Measurements from ENCODE around the gene ZSWIM6. TPM values are rescaled to one million over a fixed set of nuclear protein-coding genes. Genes with fewer than 3 reads are reported as not detected.

ZSWIM6 gene
- total RNA-seq, 4 donors from 2014 or later = 1.9 to 4.0 (median 3.0) TPM

DNA sequence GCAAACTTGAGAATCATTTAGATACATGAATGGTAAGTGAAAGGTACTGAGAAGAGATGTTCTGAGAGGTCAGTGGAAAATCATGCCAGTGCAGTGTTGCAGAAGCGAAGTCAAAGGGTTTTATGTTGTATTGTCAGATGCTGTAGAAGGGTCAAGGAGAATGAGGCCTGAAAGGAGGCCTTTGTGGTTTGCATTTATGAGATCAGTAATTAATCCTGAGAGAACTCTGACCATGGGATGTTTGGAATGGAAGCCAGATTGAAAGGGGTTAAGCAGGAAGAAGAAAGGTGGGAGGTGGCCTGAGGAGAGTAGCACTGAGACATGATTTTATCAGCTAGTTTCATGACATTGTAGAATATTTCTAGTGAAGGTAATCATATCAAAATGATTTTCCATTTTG is 97.8 kb downstream of the ZSWIM6 start:
- no peaks in the 10 kb centered on the region for H3K9me3 ChIP-seq
- TF ChIP-seq, protein P1, sequence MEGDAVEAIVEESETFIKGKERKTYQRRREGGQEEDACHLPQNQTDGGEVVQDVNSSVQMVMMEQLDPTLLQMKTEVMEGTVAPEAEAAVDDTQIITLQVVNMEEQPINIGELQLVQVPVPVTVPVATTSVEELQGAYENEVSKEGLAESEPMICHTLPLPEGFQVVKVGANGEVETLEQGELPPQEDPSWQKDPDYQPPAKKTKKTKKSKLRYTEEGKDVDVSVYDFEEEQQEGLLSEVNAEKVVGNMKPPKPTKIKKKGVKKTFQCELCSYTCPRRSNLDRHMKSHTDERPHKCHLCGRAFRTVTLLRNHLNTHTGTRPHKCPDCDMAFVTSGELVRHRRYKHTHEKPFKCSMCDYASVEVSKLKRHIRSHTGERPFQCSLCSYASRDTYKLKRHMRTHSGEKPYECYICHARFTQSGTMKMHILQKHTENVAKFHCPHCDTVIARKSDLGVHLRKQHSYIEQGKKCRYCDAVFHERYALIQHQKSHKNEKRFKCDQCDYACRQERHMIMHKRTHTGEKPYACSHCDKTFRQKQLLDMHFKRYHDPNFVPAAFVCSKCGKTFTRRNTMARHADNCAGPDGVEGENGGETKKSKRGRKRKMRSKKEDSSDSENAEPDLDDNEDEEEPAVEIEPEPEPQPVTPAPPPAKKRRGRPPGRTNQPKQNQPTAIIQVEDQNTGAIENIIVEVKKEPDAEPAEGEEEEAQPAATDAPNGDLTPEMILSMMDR (IDR thresholded peaks at IDR 0.05 in 4 of 5, conservative IDR thresholded peaks at IDR 0.05 in 1 of 5) = no peak
- no peak for TF ChIP-seq POLR2A (IDR thresholded peaks at IDR 0.05)
- peaks cover 8 to 13% of the 10 kb centered on the region in 2 donors for H3K4me1 ChIP-seq
- intact Hi-C loops (cut with DNase I; ENCODE audit: low total_unique reads) = no loop called here
- H3K27me3 ChIP-seq = no peaks in the 10 kb centered on the region
- H3K27ac ChIP-seq = no peak overlapping the region
- H3K36me3 ChIP-seq = no peaks in the 10 kb centered on the region
- H3K4me3 ChIP-seq = no peak overlapping the region
- in situ Hi-C loops (cut with MboI; ENCODE audit: low sequenced_read_pairs in 4 of 4) = no loop called here
- ATAC-seq (no peak), DNase-seq (no peak)

DNA sequence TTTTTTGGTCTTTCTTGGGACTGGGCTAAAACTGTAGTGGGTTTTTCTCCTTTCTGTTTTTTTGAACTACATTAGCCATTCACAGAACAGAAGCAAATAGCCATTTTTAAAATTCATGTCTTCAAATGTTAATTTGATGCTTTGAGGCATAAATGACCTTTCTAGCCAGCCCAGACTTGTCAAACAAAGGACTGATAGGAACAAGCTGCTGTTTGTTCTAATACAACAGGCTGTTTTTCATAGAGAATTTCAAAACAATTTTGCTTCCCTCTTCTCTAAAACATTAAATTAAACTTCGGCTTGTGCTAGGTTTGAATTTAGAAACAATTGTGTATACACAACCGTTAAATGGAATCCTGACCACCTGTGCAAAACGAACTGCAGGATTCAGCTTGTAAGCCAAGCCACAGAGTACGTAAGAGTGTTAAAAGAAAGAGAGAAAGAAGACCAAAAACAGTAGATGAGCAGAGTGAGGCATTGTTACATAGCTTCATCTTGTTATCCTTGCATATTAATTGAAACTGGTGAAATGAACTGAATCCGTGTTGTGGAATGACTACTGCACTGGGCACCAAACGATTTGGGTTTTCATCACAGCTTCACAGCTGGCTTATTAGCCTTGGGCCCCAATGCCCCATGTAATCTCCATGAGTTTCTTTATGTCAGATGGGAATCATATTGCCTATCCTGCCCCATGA is 100.0 kb downstream of the ZSWIM6 start:
- Histone ChIP-seq H3K4me1 (no peaks in the 10 kb centered on the region), H3K9me3 (no peaks in the 10 kb centered on the region), H3K36me3 (no peaks in the 10 kb centered on the region), H3K27ac (no peak overlapping the region), H3K4me3 (no peak overlapping the region), H3K27me3 (no peaks in the 10 kb centered on the region)
- intact Hi-C loops (cut with DNase I; ENCODE audit: low total_unique reads) (no loop called here), in situ Hi-C loops (cut with MboI; ENCODE audit: low sequenced_read_pairs in 4 of 4) (no loop called here)
- no peak for TF ChIP-seq POLR2A (IDR thresholded peaks at IDR 0.05)
- TF ChIP-seq, protein P1 (IDR thresholded peaks at IDR 0.05 in 4 of 5, conservative IDR thresholded peaks at IDR 0.05 in 1 of 5) = no peak
- DNase-seq = no peak
- no peak for ATAC-seq

DNA sequence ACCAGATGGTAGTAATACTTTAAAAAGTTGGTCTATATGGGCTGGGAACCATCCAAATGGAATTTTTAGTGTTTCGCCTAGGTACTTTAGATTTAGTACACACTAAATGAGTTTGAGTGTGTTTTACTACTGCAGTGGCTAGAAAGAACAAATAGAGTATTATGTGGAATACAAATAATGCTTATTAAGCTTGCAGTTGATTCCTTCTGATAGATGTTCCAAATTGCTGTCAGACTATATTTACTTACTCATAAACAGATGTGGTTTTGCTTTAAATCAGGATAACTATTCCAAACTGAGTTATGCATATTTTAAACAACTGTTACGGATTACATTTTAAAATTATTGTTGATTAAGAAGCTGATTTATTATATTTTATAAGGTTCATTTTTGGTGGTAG is 103.3 kb downstream of the ZSWIM6 start:
- H3K27ac ChIP-seq = no peak overlapping the region
- TF ChIP-seq, protein P1 (IDR thresholded peaks at IDR 0.05 in 4 of 5, conservative IDR thresholded peaks at IDR 0.05 in 1 of 5) = no peak
- TF ChIP-seq POLR2A (IDR thresholded peaks at IDR 0.05) = no peak
- ATAC-seq = no peak
- no peak for DNase-seq
- intact Hi-C loops (cut with DNase I; ENCODE audit: low total_unique reads) = no loop called here
- no peak overlapping the region for H3K4me3 ChIP-seq
- H3K27me3 ChIP-seq = no peaks in the 10 kb centered on the region
- in situ Hi-C loops (cut with MboI; ENCODE audit: low sequenced_read_pairs in 4 of 4) = no loop called here
- no peaks in the 10 kb centered on the region for H3K36me3 ChIP-seq
- no peaks in the 10 kb centered on the region for H3K4me1 ChIP-seq
- H3K9me3 ChIP-seq = no peaks in the 10 kb centered on the region

DNA sequence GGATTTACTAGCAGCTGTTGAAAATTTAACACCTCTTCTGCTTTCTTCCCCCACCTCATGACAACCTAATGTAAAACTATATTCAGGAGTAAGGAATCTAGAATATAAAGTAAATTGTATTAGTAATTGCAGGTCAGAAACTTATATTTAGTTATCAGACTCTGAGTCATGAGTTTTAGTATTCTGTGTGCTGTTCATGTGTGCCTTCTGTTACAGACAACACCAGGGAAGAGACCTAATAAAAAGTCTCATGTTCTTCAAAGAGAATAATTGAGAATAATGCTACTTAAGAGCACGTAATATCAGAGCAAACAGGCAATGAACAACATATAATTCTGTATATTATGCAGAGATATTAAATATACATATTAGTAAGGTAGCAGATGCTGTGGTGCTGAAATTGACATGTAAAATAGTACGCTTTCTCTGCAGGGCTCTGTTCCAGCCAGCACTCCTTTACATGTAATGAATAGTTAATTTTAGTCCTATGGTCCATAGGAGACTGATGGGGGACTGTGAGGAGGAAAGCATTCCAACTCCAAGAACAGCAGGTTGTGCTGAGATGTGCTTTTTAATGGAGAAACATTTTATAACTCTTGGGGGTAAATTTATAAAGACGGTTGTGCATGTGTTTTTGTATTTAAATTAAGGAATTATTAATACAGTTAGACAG is 106.4 kb downstream of the ZSWIM6 start:
- Histone ChIP-seq H3K27ac (no peak overlapping the region), H3K4me1 (no peaks in the 10 kb centered on the region), H3K36me3 (no peaks in the 10 kb centered on the region), H3K4me3 (no peak overlapping the region), H3K9me3 (peaks cover 0 to 2% (median 0%) of the 10 kb centered on the region in 3 donors), H3K27me3 (no peaks in the 10 kb centered on the region)
- no peak for TF ChIP-seq POLR2A (IDR thresholded peaks at IDR 0.05)
- TF ChIP-seq, protein P1 (IDR thresholded peaks at IDR 0.05 in 4 of 5, conservative IDR thresholded peaks at IDR 0.05 in 1 of 5) = no peak
- in situ Hi-C loops (cut with MboI; ENCODE audit: low sequenced_read_pairs in 4 of 4) = no loop called here
- intact Hi-C loops (cut with DNase I; ENCODE audit: low total_unique reads) = no loop called here
- no peak for DNase-seq
- no peak for ATAC-seq
